Epithelial cell of proximal tubule (primary cell): ENCODE data around the gene TTC34. TPM values are rescaled to one million over a fixed set of nuclear protein-coding genes. Genes with fewer than 3 reads are reported as not detected.

ENCODE experiments used
- DNase-seq: peaks from one replicate; pipeline ENCODE4 v3.0.0-alpha.2; 2011; ENCODE audit warnings: low read depth
- H3K4me3 ChIP-seq: 2 replicates; pipeline ENCODE4 v1.5.1; 2011; ENCODE audit warnings: low read depth, mild to moderate bottlenecking, low read length
- total RNA-seq: library from RNA; depleted of rRNA; stranded (reverse); fragments of >200 nt; gene quantifications from 2 replicates; pipeline ENCODE4 v1.2.3, GENCODE V29; 2015
- TF ChIP-seq, protein P1 (sequence below): conservative IDR thresholded peaks from 2 replicates; pipeline ENCODE4 v1.5.1; 2012; ENCODE audit warnings: low read depth, mild to moderate bottlenecking, low read length

TTC34 gene
- total RNA-seq, 1 donor from 2014 or later = 0.46 TPM

- H3K4me3 ChIP-seq = no peak overlapping the region
- no peak for DNase-seq
- TF ChIP-seq, protein P1, sequence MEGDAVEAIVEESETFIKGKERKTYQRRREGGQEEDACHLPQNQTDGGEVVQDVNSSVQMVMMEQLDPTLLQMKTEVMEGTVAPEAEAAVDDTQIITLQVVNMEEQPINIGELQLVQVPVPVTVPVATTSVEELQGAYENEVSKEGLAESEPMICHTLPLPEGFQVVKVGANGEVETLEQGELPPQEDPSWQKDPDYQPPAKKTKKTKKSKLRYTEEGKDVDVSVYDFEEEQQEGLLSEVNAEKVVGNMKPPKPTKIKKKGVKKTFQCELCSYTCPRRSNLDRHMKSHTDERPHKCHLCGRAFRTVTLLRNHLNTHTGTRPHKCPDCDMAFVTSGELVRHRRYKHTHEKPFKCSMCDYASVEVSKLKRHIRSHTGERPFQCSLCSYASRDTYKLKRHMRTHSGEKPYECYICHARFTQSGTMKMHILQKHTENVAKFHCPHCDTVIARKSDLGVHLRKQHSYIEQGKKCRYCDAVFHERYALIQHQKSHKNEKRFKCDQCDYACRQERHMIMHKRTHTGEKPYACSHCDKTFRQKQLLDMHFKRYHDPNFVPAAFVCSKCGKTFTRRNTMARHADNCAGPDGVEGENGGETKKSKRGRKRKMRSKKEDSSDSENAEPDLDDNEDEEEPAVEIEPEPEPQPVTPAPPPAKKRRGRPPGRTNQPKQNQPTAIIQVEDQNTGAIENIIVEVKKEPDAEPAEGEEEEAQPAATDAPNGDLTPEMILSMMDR = no peak
These were observed 196.5 kb downstream of the TTC34 start for GRCh38 chr1:2604844-2605508.

DNA sequence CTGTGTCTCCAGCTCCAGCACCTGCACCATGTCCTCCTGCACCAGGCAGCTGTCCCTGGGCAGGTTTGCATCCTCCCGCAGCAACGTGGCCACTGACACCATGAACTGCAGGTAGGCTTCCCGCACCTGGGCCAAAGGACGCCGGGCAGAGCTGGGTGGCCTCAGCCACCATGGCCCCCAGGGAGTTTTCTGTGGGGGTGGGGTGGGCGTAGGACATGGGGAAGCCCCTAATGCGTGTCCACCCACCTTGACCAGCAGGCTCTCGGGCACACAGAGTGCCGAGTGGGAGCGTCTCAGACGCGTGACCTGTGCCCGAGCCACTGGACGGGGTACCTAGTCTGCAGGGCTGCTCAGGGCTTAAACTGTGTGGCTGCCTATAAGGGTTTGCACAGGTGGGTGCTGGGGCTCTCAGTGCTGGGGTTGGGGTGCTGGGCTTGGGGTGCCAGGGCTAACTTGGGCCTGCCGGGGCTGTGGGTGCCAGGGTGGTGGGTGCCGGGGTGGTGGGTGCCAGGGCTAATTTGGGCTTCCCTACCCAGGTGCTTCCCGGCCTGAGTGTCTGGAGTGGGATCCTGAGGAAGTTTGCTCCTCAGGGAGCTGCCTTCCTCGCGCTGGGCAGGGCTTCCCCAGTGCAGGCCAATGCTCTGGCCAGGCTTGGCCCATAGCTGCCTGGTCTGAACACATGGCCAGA is 197.2 kb downstream of the TTC34 start:
- H3K4me3 ChIP-seq = no peak overlapping the region
- no peak for DNase-seq
- TF ChIP-seq, protein P1 = no peak

DNA sequence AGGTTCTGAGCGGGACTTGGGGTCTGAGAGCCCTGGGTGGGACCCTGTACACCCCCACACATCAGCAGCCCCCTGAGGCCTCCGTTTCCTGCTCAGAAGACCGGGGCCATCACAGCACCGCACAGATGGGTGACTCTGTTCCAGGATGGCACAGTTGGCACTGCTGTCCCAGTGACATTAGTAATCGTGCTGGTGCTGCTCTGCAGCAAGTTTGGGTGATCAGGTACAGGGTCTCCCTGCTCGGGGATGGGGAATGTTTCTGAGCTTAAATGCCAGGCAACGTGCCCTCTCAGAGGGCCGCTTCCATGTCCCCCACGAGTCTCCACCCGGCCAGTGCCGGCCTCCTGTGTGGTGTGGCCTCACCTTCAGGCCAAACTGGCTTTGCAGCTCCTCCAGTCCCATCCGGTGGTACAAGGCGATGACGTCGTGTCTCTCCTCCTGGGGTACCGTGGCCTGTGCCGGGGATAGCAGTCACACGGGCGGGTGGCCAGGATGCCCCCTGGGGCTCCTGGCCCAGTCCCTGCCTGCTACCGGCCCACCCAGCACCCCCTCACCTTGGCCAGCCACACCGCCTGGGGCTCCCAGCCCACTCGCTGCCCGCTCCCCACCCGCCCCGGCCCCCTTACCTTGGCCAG is 197.9 kb downstream of the TTC34 start:
- TF ChIP-seq, protein P1 = no peak
- no peak for DNase-seq
- no peak overlapping the region for H3K4me3 ChIP-seq

DNA sequence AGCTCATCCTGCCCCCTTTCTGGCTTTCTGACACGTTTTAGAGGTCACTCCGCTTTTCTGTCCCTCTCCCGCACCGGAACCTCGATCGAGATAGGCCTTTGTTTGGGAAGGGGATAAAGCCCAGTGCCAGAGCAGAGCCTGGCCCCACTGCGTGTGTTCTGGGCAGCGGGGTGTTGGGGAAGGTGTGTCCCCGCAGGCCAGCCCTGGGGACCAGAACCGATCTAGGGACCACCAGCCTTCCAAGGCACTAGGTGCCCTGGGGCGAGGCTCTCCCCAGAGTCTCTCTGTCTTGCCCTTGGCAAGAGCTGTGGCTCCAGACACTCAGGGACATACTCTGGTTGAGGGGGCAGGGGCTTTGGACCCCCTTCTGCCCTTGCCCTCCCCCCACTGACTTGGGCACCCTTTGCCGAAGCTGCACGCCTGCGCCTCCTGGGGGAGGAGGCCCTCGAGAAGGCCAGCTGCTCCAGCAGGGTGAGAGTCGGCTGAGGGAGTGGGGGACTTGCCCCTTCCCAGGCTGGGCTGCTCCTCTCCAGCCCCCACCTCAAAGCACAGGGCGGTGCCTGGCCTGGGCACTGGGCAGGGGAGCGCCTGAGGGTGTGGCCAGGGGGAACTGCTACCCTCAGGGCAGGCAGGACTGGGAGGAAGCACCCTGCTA is 198.5 kb downstream of the TTC34 start:
- TF ChIP-seq, protein P1 = no peak
- no peak overlapping the region for H3K4me3 ChIP-seq
- DNase-seq = no peak

DNA sequence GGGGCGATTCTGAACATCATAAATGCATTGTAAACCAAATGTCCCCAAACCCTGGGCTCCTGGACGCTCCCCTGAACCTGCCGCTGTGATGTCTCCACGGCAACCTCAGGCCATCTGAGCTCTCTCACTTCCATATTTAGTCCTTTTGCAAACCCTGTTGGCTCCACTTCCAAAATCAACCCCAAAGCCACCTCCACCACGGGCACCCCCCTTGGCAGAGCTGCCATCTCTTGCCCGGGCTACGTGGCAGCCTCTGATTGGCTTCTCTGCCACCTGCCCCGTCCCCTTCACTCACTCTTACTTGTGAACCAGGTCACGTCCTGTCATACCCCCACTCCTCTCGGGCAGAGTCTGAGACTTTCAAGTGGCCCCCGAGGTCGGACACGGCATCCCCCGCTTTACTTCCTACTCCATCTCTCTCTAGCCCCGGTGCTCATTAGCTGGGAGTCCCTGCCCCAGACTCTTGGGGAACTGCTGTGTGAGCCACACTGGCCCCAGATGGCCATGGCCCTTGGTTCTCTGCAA is 199.1 kb downstream of the TTC34 start:
- TF ChIP-seq, protein P1 = no peak
- no peak for DNase-seq
- H3K4me3 ChIP-seq = no peak overlapping the region

- H3K4me3 ChIP-seq = no peak overlapping the region
- TF ChIP-seq, protein P1 = no peak
- DNase-seq = no peak
These were observed 199.7 kb downstream of the TTC34 start for GRCh38 chr1:2601721-2602303.
